Breast epithelium (tissue), 4 donors: Measurements from ENCODE around the gene AR. TPM values are rescaled to one million over a fixed set of nuclear protein-coding genes. Genes with fewer than 3 reads are reported as not detected.
A peak's percentile ranks its signal among the peaks of the same experiment; 100 is the strongest.

Source experiments
- DNase-seq, 2 donors: peaks; one replicate each; pipeline ENCODE4 v3.0.0-alpha.2; 2019; ENCODE audit warnings: low spot score in 2 of 2
- H3K27ac ChIP-seq, 2 donors: fragments of 200-600 bp; sonication (generic) in 1 of 2; one replicate each; pipeline ENCODE4 v1.5.1; 2016 to 2019; ENCODE audit warnings: mild to moderate bottlenecking in 1 of 2
- H3K27me3 ChIP-seq, 2 donors: fragments of 200-600 bp; sonication (generic) in 1 of 2; one replicate each; pipeline versions ENCODE4 v1.5.1 to v1.6.0; 2017 to 2019; ENCODE audit warnings: control low read depth in 1 of 2, mild to moderate bottlenecking in 1 of 2
- H3K36me3 ChIP-seq: fragments of 200-600 bp; one replicate; pipeline ENCODE4 v1.5.1; 2019
- H3K4me1 ChIP-seq, 2 donors: fragments of 200-600 bp; sonication (generic); one replicate each; pipeline ENCODE4 v1.5.1; 2016 to 2019; ENCODE audit warnings: control low read depth in 1 of 2
- H3K4me3 ChIP-seq, 3 donors: fragments of 200-600 bp; sonication (generic); 1 replicate in 2 of 3; 2 replicates in 1 of 3; pipeline ENCODE4 v1.5.1; 2016 to 2019; ENCODE audit warnings: mild to moderate bottlenecking in 3 of 3, moderate library complexity in 2 of 3
- H3K9me3 ChIP-seq, 2 donors: fragments of 200-600 bp; sonication (generic) in 1 of 2; one replicate each; pipeline ENCODE4 v1.5.1; 2016 to 2019; ENCODE audit warnings: control low read depth in 1 of 2
- CTCF ChIP-seq, 3 donors: fragments of 450-650 bp; IDR thresholded peaks; one replicate each; pipeline ENCODE4 v1.5.1; 2016 to 2017; ENCODE audit warnings: antibody characterized with exemption in 3 of 3, mild to moderate bottlenecking in 3 of 3, moderate library complexity in 3 of 3
- POLR2A ChIP-seq: fragments of 450-650 bp; IDR thresholded peaks from one replicate; pipeline ENCODE4 v1.6.1; 2016; ENCODE audit warnings: antibody characterized with exemption, mild to moderate bottlenecking, moderate library complexity
- POLR2AphosphoS5 ChIP-seq, 3 donors: sonication (generic); formaldehyde crosslinking; IDR thresholded peaks; one replicate each; pipeline ENCODE4 v1.6.1; 2017; ENCODE audit warnings: antibody characterized with exemption in 3 of 3
- intact Hi-C: fragments of 100-400 bp; cut with DNase I; formaldehyde crosslinking; loops from one replicate; pipeline ENCODE4 v1.15.1; 2023; ENCODE audit warnings: low total_unique reads
- total RNA-seq, 3 donors: library from RNA; depleted of rRNA; stranded (reverse); fragments of >200 nt; gene quantifications; one replicate each; pipeline ENCODE4 v1.1.0, GENCODE V29; 2016

Gene AR
- total RNA-seq, 3 donors from 2014 or later, result 29.1 to 51.8 (median 35.7) TPM

- intact Hi-C loops, result no loop called here
- TF ChIP-seq POLR2A (no peak), CTCF (IDR thresholded peaks at IDR 0.05) (no peak), POLR2AphosphoS5 (IDR thresholded peaks at IDR 0.05) (no peak)
- peaks cover 0 to 26% of the 10 kb centered on the region in 2 donors for H3K27me3 ChIP-seq
- H3K9me3 ChIP-seq, result no peaks in the 10 kb centered on the region
- peak overlapping the region in 1 of 2 donors; percentile 51 for H3K27ac ChIP-seq
- no peak overlapping the region for H3K4me3 ChIP-seq
- H3K36me3 ChIP-seq, result no peaks in the 10 kb centered on the region
- no peak for DNase-seq
- no peaks in the 10 kb centered on the region for H3K4me1 ChIP-seq
Observed at GRCh38 chrX:67723580-67724351, 179.9 kb downstream of the AR start.

- Histone ChIP-seq H3K36me3 (no peaks in the 10 kb centered on the region), H3K27me3 (peaks cover 0 to 32% of the 10 kb centered on the region in 2 donors), H3K9me3 (no peaks in the 10 kb centered on the region), H3K27ac (peak overlapping the region in 1 of 2 donors; percentile 15), H3K4me1 (no peaks in the 10 kb centered on the region), H3K4me3 (no peak overlapping the region)
- TF ChIP-seq POLR2AphosphoS5 (IDR thresholded peaks at IDR 0.05) (no peak), CTCF (IDR thresholded peaks at IDR 0.05) (no peak), POLR2A (no peak)
- intact Hi-C loops, result no loop called here
- no peak for DNase-seq
Observed at GRCh38 chrX:67724359-67725110, 180.7 kb downstream of the AR start.

- no peak overlapping the region for H3K27ac ChIP-seq
- TF ChIP-seq POLR2AphosphoS5 (IDR thresholded peaks at IDR 0.05) (no peak), CTCF (IDR thresholded peaks at IDR 0.05) (no peak), POLR2A (no peak)
- no peak for DNase-seq
- no peaks in the 10 kb centered on the region for H3K9me3 ChIP-seq
- peaks cover 0 to 32% of the 10 kb centered on the region in 2 donors for H3K27me3 ChIP-seq
- intact Hi-C loops, result no loop called here
- no peaks in the 10 kb centered on the region for H3K36me3 ChIP-seq
- H3K4me1 ChIP-seq, result no peaks in the 10 kb centered on the region
- no peak overlapping the region for H3K4me3 ChIP-seq
Observed at GRCh38 chrX:67725471-67725870, 181.7 kb downstream of the AR start.

GRCh38 chrX:67726018-67726417 lies 182.2 kb downstream of the AR start:
- Histone ChIP-seq H3K4me1 (no peaks in the 10 kb centered on the region), H3K4me3 (no peak overlapping the region), H3K27me3 (peaks cover 0 to 31% of the 10 kb centered on the region in 2 donors), H3K9me3 (no peaks in the 10 kb centered on the region), H3K36me3 (no peaks in the 10 kb centered on the region), H3K27ac (no peak overlapping the region)
- TF ChIP-seq CTCF (IDR thresholded peaks at IDR 0.05) (no peak), POLR2A (no peak), POLR2AphosphoS5 (IDR thresholded peaks at IDR 0.05) (no peak)
- DNase-seq, result no peak
- intact Hi-C loops, result no loop called here

GRCh38 chrX:67727576-67727975 lies 183.8 kb downstream of the AR start:
- no peaks in the 10 kb centered on the region for H3K4me1 ChIP-seq
- no peaks in the 10 kb centered on the region for H3K9me3 ChIP-seq
- intact Hi-C loops, result no loop called here
- H3K27ac ChIP-seq, result no peak overlapping the region
- no peak for TF ChIP-seq POLR2A
- no peak for TF ChIP-seq CTCF (IDR thresholded peaks at IDR 0.05)
- no peak for TF ChIP-seq POLR2AphosphoS5 (IDR thresholded peaks at IDR 0.05)
- no peak for DNase-seq
- no peaks in the 10 kb centered on the region for H3K36me3 ChIP-seq
- H3K27me3 ChIP-seq, result peaks cover 0 to 24% of the 10 kb centered on the region in 2 donors
- no peak overlapping the region for H3K4me3 ChIP-seq
